ENCODE results near the gene F11. TPM values are rescaled to one million over a fixed set of nuclear protein-coding genes. Genes with fewer than 3 reads are reported as not detected.

F11 gene
- total and polyA plus RNA-seq, 2 of the 13 experiments (the other 11 are each of a cell fraction or from before 2014, with no cell fraction given), result 35.1 to 58.0 TPM

DNA sequence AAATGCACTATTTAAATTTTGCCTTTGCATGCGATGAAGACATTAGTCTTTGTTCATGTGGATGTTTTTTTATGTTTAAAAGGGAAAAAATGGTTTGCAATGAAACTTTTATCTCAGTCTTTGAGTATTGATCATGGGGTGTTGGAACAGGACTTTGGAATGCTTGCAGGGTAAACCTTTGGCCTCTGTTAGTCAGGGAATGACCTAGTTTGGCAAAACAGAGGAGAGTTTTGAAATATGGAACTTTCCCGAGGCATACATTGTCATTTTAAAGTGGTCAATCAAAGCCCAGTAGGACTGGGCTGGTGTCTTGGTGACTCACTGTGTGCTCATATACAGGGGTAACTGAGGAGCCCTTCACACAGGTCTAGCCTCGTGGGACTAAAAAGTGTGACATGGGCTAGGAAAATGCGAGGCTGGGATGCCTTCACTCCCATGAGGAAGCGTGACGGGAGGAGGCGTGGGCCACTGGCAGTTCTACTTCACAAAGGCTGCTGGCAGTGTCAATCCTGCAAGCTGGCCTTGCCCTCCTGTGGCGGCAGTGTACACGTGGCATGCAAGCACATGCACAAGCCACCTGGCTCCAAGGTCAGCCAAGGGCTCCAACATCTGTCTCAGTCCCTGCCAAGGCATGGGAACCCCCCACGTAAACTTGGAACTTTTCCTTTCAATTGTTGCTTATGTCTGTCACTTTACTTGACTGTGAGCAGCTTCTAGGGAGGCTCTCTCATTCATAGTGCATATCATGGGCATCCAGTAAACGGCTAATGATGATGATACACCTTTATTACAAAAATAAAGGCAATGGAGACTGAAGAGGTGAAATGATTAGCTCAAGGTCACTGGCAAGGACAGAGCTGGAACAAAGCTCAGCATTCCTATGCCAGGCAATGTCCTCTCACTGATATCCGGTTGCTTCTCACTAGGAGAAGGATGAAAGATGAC lies 5.2 kb upstream of the F11 start (continued):
- TF ChIP-seq, protein P1, sequence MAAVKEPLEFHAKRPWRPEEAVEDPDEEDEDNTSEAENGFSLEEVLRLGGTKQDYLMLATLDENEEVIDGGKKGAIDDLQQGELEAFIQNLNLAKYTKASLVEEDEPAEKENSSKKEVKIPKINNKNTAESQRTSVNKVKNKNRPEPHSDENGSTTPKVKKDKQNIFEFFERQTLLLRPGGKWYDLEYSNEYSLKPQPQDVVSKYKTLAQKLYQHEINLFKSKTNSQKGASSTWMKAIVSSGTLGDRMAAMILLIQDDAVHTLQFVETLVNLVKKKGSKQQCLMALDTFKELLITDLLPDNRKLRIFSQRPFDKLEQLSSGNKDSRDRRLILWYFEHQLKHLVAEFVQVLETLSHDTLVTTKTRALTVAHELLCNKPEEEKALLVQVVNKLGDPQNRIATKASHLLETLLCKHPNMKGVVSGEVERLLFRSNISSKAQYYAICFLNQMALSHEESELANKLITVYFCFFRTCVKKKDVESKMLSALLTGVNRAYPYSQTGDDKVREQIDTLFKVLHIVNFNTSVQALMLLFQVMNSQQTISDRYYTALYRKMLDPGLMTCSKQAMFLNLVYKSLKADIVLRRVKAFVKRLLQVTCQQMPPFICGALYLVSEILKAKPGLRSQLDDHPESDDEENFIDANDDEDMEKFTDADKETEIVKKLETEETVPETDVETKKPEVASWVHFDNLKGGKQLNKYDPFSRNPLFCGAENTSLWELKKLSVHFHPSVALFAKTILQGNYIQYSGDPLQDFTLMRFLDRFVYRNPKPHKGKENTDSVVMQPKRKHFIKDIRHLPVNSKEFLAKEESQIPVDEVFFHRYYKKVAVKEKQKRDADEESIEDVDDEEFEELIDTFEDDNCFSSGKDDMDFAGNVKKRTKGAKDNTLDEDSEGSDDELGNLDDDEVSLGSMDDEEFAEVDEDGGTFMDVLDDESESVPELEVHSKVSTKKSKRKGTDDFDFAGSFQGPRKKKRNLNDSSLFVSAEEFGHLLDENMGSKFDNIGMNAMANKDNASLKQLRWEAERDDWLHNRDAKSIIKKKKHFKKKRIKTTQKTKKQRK (IDR thresholded peaks at IDR 0.05; ENCODE audit: low read length), result no peak
- TF ChIP-seq ONECUT2 (CRISPR knock-in tag; IDR thresholded peaks at IDR 0.05), result peak; percentile 88
- TF ChIP-seq MLLT10 (CRISPR knock-in tag; IDR thresholded peaks at IDR 0.05), result no peak
- TF ChIP-seq, protein P2, sequence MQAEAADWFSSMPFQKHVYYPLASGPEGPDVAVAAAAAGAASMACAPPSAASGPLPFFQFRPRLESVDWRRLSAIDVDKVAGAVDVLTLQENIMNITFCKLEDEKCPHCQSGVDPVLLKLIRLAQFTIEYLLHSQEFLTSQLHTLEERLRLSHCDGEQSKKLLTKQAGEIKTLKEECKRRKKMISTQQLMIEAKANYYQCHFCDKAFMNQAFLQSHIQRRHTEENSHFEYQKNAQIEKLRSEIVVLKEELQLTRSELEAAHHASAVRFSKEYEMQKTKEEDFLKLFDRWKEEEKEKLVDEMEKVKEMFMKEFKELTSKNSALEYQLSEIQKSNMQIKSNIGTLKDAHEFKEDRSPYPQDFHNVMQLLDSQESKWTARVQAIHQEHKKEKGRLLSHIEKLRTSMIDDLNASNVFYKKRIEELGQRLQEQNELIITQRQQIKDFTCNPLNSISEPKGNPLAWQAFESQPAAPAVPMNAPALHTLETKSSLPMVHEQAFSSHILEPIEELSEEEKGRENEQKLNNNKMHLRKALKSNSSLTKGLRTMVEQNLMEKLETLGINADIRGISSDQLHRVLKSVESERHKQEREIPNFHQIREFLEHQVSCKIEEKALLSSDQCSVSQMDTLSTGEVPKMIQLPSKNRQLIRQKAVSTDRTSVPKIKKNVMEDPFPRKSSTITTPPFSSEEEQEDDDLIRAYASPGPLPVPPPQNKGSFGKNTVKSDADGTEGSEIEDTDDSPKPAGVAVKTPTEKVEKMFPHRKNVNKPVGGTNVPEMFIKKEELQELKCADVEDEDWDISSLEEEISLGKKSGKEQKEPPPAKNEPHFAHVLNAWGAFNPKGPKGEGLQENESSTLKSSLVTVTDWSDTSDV (CRISPR knock-in tag; IDR thresholded peaks at IDR 0.05), result peak; percentile 67; the same call in 1 of the 2 replicates
- TF ChIP-seq ZNF703 (CRISPR knock-in tag; IDR thresholded peaks at IDR 0.05; ENCODE audit: borderline replicate concordance), result no peak
- TF ChIP-seq PHB2 (IDR thresholded peaks at IDR 0.05; ENCODE audit: partially characterized antibody), result no peak
- TF ChIP-seq, protein P3, sequence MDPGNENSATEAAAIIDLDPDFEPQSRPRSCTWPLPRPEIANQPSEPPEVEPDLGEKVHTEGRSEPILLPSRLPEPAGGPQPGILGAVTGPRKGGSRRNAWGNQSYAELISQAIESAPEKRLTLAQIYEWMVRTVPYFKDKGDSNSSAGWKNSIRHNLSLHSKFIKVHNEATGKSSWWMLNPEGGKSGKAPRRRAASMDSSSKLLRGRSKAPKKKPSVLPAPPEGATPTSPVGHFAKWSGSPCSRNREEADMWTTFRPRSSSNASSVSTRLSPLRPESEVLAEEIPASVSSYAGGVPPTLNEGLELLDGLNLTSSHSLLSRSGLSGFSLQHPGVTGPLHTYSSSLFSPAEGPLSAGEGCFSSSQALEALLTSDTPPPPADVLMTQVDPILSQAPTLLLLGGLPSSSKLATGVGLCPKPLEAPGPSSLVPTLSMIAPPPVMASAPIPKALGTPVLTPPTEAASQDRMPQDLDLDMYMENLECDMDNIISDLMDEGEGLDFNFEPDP (CRISPR knock-in tag; conservative IDR thresholded peaks at IDR 0.05), result peak; percentile 81; the same call in 1 of the 2 replicates
- TF ChIP-seq ZNF496 (CRISPR knock-in tag; IDR thresholded peaks at IDR 0.05; ENCODE audit: insufficient replicate concordance), result no peak
- TF ChIP-seq ZNF20 (CRISPR knock-in tag; IDR thresholded peaks at IDR 0.05), result peak; percentile 30; the same call in 1 of the 2 replicates
- TF ChIP-seq ZNF547 (CRISPR knock-in tag; IDR thresholded peaks at IDR 0.05), result no peak; the same call in 1 of the 2 replicates
- TF ChIP-seq, protein P4, sequence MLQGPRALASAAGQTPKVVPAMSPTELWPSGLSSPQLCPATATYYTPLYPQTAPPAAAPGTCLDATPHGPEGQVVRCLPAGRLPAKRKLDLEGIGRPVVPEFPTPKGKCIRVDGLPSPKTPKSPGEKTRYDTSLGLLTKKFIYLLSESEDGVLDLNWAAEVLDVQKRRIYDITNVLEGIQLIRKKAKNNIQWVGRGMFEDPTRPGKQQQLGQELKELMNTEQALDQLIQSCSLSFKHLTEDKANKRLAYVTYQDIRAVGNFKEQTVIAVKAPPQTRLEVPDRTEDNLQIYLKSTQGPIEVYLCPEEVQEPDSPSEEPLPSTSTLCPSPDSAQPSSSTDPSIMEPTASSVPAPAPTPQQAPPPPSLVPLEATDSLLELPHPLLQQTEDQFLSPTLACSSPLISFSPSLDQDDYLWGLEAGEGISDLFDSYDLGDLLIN (CRISPR knock-in tag; IDR thresholded peaks at IDR 0.05; ENCODE audit: borderline replicate concordance), result no peak; the same call in 1 of the 2 replicates
- no peak for TF ChIP-seq RFX5 (IDR thresholded peaks at IDR 0.05; ENCODE audit: low read depth, low read length)
- TF ChIP-seq SMARCE1 (IDR thresholded peaks at IDR 0.05; ENCODE audit: borderline replicate concordance), result no peak
- TF ChIP-seq, protein P5, sequence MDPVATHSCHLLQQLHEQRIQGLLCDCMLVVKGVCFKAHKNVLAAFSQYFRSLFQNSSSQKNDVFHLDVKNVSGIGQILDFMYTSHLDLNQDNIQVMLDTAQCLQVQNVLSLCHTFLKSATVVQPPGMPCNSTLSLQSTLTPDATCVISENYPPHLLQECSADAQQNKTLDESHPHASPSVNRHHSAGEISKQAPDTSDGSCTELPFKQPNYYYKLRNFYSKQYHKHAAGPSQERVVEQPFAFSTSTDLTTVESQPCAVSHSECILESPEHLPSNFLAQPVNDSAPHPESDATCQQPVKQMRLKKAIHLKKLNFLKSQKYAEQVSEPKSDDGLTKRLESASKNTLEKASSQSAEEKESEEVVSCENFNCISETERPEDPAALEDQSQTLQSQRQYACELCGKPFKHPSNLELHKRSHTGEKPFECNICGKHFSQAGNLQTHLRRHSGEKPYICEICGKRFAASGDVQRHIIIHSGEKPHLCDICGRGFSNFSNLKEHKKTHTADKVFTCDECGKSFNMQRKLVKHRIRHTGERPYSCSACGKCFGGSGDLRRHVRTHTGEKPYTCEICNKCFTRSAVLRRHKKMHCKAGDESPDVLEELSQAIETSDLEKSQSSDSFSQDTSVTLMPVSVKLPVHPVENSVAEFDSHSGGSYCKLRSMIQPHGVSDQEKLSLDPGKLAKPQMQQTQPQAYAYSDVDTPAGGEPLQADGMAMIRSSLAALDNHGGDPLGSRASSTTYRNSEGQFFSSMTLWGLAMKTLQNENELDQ (CRISPR knock-in tag; IDR thresholded peaks at IDR 0.05; ENCODE audit: borderline replicate concordance), result no peak
- no peak for TF ChIP-seq ISX (CRISPR knock-in tag; conservative IDR thresholded peaks at IDR 0.05)
- TF ChIP-seq ZKSCAN5 (CRISPR knock-in tag; IDR thresholded peaks at IDR 0.05), result 0 out of 2 replicates have a peak, but pooled peaks have one; percentile 51

Data from HepG2 (cell line).